Gastroesophageal sphincter (tissue), 4 donors: ENCODE measurements around the gene CEP131. TPM values are rescaled to one million over a fixed set of nuclear protein-coding genes. Genes with fewer than 3 reads are reported as not detected.

ENCODE experiments used
- ATAC-seq: fragments of 150-250 bp; one replicate; pipeline ENCODE4 v1.9.1; 2016; ENCODE audit warnings: mild to moderate bottlenecking, moderate library complexity
- H3K27ac ChIP-seq, 4 donors: fragments of 200-600 bp; sonication (generic) in 3 of 4; 1 replicate in 3 of 4; 2 replicates in 1 of 4; pipeline ENCODE4 v1.5.1; 2016 to 2019
- H3K27me3 ChIP-seq: fragments of 200-600 bp; sonication (generic); one replicate; pipeline ENCODE4 v1.5.1; 2019
- H3K36me3 ChIP-seq, 2 donors: fragments of 200-600 bp; sonication (generic); one replicate each; pipeline ENCODE4 v1.5.1; 2019; ENCODE audit warnings: control low read depth in 1 of 2
- H3K4me1 ChIP-seq, 3 donors: fragments of 200-600 bp; sonication (generic); 1 replicate in 2 of 3; 2 replicates in 1 of 3; pipeline ENCODE4 v1.5.1; 2016 to 2019; ENCODE audit warnings: control low read depth in 2 of 3
- H3K4me3 ChIP-seq, 2 donors: fragments of 200-600 bp; sonication (generic); one replicate each; pipeline ENCODE4 v1.5.1; 2019; ENCODE audit warnings: mild to moderate bottlenecking in 1 of 2, moderate library complexity in 1 of 2
- H3K9me3 ChIP-seq, 3 donors: fragments of 200-600 bp; sonication (generic); one replicate each; pipeline ENCODE4 v1.5.1; 2017 to 2019; ENCODE audit warnings: control low read depth in 2 of 3
- POLR2A ChIP-seq, 2 donors: fragments of 450-650 bp; IDR thresholded peaks; one replicate each; pipeline ENCODE4 v1.6.1; 2017; ENCODE audit warnings: antibody characterized with exemption in 2 of 2, mild to moderate bottlenecking in 2 of 2, moderate library complexity in 1 of 2
- WGBS, 2 donors: methylation state at CpG; one replicate each; pipeline ENCODE4 v1.1.5; 2018; ENCODE audit warnings: low coverage in 1 of 2; 5-methylcytosine and 5-hydroxymethylcytosine counted together
- total RNA-seq, 4 donors: library from RNA; depleted of rRNA; stranded (reverse); fragments of >200 nt; gene quantifications; one replicate each; pipeline ENCODE4 v1.1.0, GENCODE V29; 2016

Gene CEP131
- total RNA-seq, 4 donors from 2014 or later: 4.4 to 12.0 (median 6.4) TPM

DNA sequence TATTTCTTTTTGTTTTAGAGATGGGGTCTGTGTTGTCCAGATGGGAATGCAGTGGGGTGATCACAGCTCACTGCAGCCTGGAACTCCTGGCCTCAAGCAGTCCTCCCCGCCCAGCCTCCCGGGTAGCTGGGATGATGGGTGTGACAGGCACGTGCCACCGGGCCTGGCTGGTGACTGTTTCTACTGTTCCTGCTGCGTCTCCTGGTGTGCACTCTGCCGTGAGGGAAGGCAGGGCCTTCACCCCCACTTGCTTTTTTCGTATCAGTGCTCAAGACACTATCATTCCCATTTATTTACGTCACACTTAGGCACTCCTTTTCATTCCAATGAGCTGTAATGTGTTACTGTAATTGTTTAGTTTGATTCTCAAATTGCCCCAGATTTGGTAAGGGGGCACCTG lies 82.7 kb downstream of the CEP131 start:
- H3K27me3 ChIP-seq: no peaks in the 10 kb centered on the region
- H3K27ac ChIP-seq: no peak overlapping the region
- no peak for ATAC-seq
- no peaks in the 10 kb centered on the region for H3K9me3 ChIP-seq
- no peak for TF ChIP-seq POLR2A (IDR thresholded peaks at IDR 0.05)
- no peaks in the 10 kb centered on the region for H3K36me3 ChIP-seq
- WGBS, 2 donors: 63 to 86% methylated on average over 5 to 8 of the region's 8 CpGs
- peaks cover 0 to 13% (median 4%) of the 10 kb centered on the region in 3 donors for H3K4me1 ChIP-seq
- no peak overlapping the region for H3K4me3 ChIP-seq

Other genes with a start within 250 kb of the CEP131 start
- 10 to 100 TPM; 17.6 to 26.0 (median 19.0) TPM for gene CHMP6, start 231.1 kb downstream of the CEP131 start, total RNA-seq
- 10 to 100 TPM; 32.7 to 54.9 (median 40.6) TPM for gene BAIAP2, start 187.8 kb downstream of the CEP131 start, total RNA-seq
- not detected for gene PVALEF, start 57.5 kb downstream of the CEP131 start, total RNA-seq
- 10 to 100 TPM; 14.5 to 28.0 (median 22.1) TPM for gene AATK, start 56.7 kb downstream of the CEP131 start, total RNA-seq
- gene TEPSIN, start 16.1 kb upstream of the CEP131 start, total RNA-seq: 10 to 100 TPM in 3 of 4 donors, 1 to 10 TPM in 1; 8.0 to 43.0 (median 23.5) TPM
- 10 to 100 TPM; 16.9 to 38.4 (median 22.3) TPM for gene NDUFAF8, start 16.4 kb upstream of the CEP131 start, total RNA-seq
- 10 to 100 TPM; 70.5 to 99.6 (median 81.8) TPM for gene SLC38A10, start 72.3 kb upstream of the CEP131 start, total RNA-seq
- 10 to 100 TPM; 17.5 to 34.3 (median 19.5) TPM for gene BAHCC1, start 172.5 kb upstream of the CEP131 start, total RNA-seq